Right atrium auricular region (tissue), 2 donors: ENCODE measurements around the gene HS3ST5. TPM values are rescaled to one million over a fixed set of nuclear protein-coding genes. Genes with fewer than 3 reads are reported as not detected.

Source experiments
- DNase-seq: peaks from one replicate; pipeline ENCODE4 v3.0.0-alpha.2; 2019; ENCODE audit warnings: low spot score
- H3K27ac ChIP-seq, 2 donors: fragments of 200-600 bp; sonication (generic); 1 replicate in 1 of 2; 2 replicates in 1 of 2; pipeline ENCODE4 v1.5.1; 2016 to 2019
- H3K27me3 ChIP-seq, 2 donors: fragments of 200-600 bp; sonication (generic); one replicate each; pipeline versions ENCODE4 v1.5.1 to v1.6.0; 2017 to 2019
- H3K36me3 ChIP-seq: fragments of 200-600 bp; sonication (generic); one replicate; pipeline ENCODE4 v1.5.1; 2016
- H3K4me1 ChIP-seq, 2 donors: fragments of 200-600 bp; sonication (generic); one replicate each; pipeline versions ENCODE4 v1.5.1 to v1.6.0; 2017 to 2019
- H3K4me3 ChIP-seq, 2 donors: fragments of 200-600 bp; sonication (generic); 1 replicate in 1 of 2; 2 replicates in 1 of 2; pipeline ENCODE4 v1.5.1; 2017 to 2019; ENCODE audit warnings: mild to moderate bottlenecking in 1 of 2, moderate library complexity in 1 of 2
- H3K9me3 ChIP-seq, 2 donors: fragments of 200-600 bp; sonication (generic); one replicate each; pipeline ENCODE4 v1.5.1; 2019
- CTCF ChIP-seq, 2 donors: fragments of 200-600 bp; sonication (generic); IDR thresholded peaks; one replicate each; pipeline ENCODE4 v1.5.1; 2019; ENCODE audit warnings: antibody characterized with exemption in 2 of 2
- total RNA-seq, 2 donors: library from RNA; depleted of rRNA; stranded (reverse); fragments of >200 nt; gene quantifications; one replicate each; pipeline ENCODE4 v1.1.0, GENCODE V29; 2016

HS3ST5 gene
- total RNA-seq, 2 donors from 2014 or later = not detected

- no peak for TF ChIP-seq CTCF (IDR thresholded peaks at IDR 0.05)
- no peaks in the 10 kb centered on the region for H3K4me1 ChIP-seq
- no peaks in the 10 kb centered on the region for H3K36me3 ChIP-seq
- H3K27me3 ChIP-seq = no peaks in the 10 kb centered on the region
- no peak overlapping the region for H3K27ac ChIP-seq
- no peak for DNase-seq
- no peaks in the 10 kb centered on the region for H3K9me3 ChIP-seq
- no peak overlapping the region for H3K4me3 ChIP-seq
Measured at GRCh38 chr6:114133816-114134215, 209.0 kb downstream of the HS3ST5 start.

- H3K4me1 ChIP-seq = no peaks in the 10 kb centered on the region
- DNase-seq = no peak
- TF ChIP-seq CTCF (IDR thresholded peaks at IDR 0.05) = no peak
- no peaks in the 10 kb centered on the region for H3K36me3 ChIP-seq
- no peak overlapping the region for H3K4me3 ChIP-seq
- H3K27ac ChIP-seq = no peak overlapping the region
- no peaks in the 10 kb centered on the region for H3K9me3 ChIP-seq
- no peaks in the 10 kb centered on the region for H3K27me3 ChIP-seq
Measured at GRCh38 chr6:114131945-114132344, 210.9 kb downstream of the HS3ST5 start.

GRCh38 chr6:114125576-114125975 lies 217.2 kb downstream of the HS3ST5 start:
- H3K27ac ChIP-seq = no peak overlapping the region
- H3K36me3 ChIP-seq = no peaks in the 10 kb centered on the region
- no peaks in the 10 kb centered on the region for H3K9me3 ChIP-seq
- no peaks in the 10 kb centered on the region for H3K4me1 ChIP-seq
- no peaks in the 10 kb centered on the region for H3K27me3 ChIP-seq
- TF ChIP-seq CTCF (IDR thresholded peaks at IDR 0.05) = no peak
- DNase-seq = no peak
- H3K4me3 ChIP-seq = no peak overlapping the region

- Histone ChIP-seq H3K36me3 (no peaks in the 10 kb centered on the region), H3K27ac (no peak overlapping the region), H3K9me3 (no peaks in the 10 kb centered on the region), H3K4me3 (no peak overlapping the region), H3K4me1 (no peaks in the 10 kb centered on the region), H3K27me3 (no peaks in the 10 kb centered on the region)
- no peak for TF ChIP-seq CTCF (IDR thresholded peaks at IDR 0.05)
- no peak for DNase-seq
Measured at GRCh38 chr6:114121913-114122662, 220.7 kb downstream of the HS3ST5 start.

GRCh38 chr6:114119056-114119455 lies 223.8 kb downstream of the HS3ST5 start:
- no peak for TF ChIP-seq CTCF (IDR thresholded peaks at IDR 0.05)
- no peaks in the 10 kb centered on the region for H3K27me3 ChIP-seq
- H3K9me3 ChIP-seq = no peaks in the 10 kb centered on the region
- no peaks in the 10 kb centered on the region for H3K36me3 ChIP-seq
- no peak for DNase-seq
- no peaks in the 10 kb centered on the region for H3K4me1 ChIP-seq
- H3K27ac ChIP-seq = no peak overlapping the region
- H3K4me3 ChIP-seq = no peak overlapping the region

- no peak for DNase-seq
- Histone ChIP-seq H3K27ac (no peak overlapping the region), H3K36me3 (no peaks in the 10 kb centered on the region), H3K4me1 (no peaks in the 10 kb centered on the region), H3K27me3 (no peaks in the 10 kb centered on the region), H3K4me3 (no peak overlapping the region), H3K9me3 (no peaks in the 10 kb centered on the region)
- TF ChIP-seq CTCF (IDR thresholded peaks at IDR 0.05) = no peak
Measured at GRCh38 chr6:114115652-114116051, 227.2 kb downstream of the HS3ST5 start.
